RKO (cell line): ENCODE measurements around the gene HSF2BP.
A peak's percentile ranks its signal among the peaks of the same experiment; 100 is the strongest.
"Not testable (repeated sequence)": the region's sequence is repeated elsewhere in the genome, so short reads cannot be mapped to it uniquely, and the experiment has no call there.

ENCODE experiments used
- DNase-seq: peaks from one replicate; pipeline ENCODE4 v3.0.0-alpha.2; 2016; ENCODE audit warnings: low spot score

HSF2BP gene

GRCh38 chr21:43659136-43660000 lies at the start of gene HSF2BP, which contains the start of gene RRP1B:
HSF2BP (minus strand) TSS chr21:43659488; CDS start chr21:43658096, 1,392 bp downstream.
RRP1B (plus strand) TSS chr21:43659560; CDS start chr21:43659665, 105 bp downstream.
- DNase-seq: peak; percentile 85

GRCh38 chr21:43708745-43709381 lies 49.6 kb upstream of the HSF2BP start:
- DNase-seq: no peak

- no peak for DNase-seq
These were observed 48.2 kb upstream of the HSF2BP start for GRCh38 chr21:43707462-43707861.

GRCh38 chr21:43703035-43703880 lies 44.0 kb upstream of the HSF2BP start:
- DNase-seq: no peak

- no peak for DNase-seq
These were observed 43.4 kb upstream of the HSF2BP start for GRCh38 chr21:43702785-43703034.

- DNase-seq: no peak
These were observed 42.9 kb upstream of the HSF2BP start for GRCh38 chr21:43701936-43702784.

- DNase-seq: no peak
These were observed 40.8 kb upstream of the HSF2BP start for GRCh38 chr21:43699933-43700599.

- not testable (repeated sequence) for DNase-seq
These were observed 40.1 kb upstream of the HSF2BP start for GRCh38 chr21:43699492-43699777.

- no peak for DNase-seq
These were observed 38.7 kb upstream of the HSF2BP start for GRCh38 chr21:43697758-43698643.

- DNase-seq: no peak
These were observed 36.9 kb upstream of the HSF2BP start for GRCh38 chr21:43696214-43696613.

GRCh38 chr21:43694437-43695079 lies 35.3 kb upstream of the HSF2BP start:
- DNase-seq: no peak

- no peak for DNase-seq
These were observed 34.7 kb upstream of the HSF2BP start for GRCh38 chr21:43693981-43694380.

- DNase-seq: no peak
These were observed 33.7 kb upstream of the HSF2BP start for GRCh38 chr21:43692949-43693348.

- DNase-seq: no peak
These were observed 32.5 kb upstream of the HSF2BP start for GRCh38 chr21:43691801-43692200.

- no peak for DNase-seq
These were observed 32.0 kb upstream of the HSF2BP start for GRCh38 chr21:43691086-43691795.

- DNase-seq: no peak
These were observed 31.1 kb upstream of the HSF2BP start for GRCh38 chr21:43690346-43690745.

- no peak for DNase-seq
These were observed 30.5 kb upstream of the HSF2BP start for GRCh38 chr21:43689556-43690337.

GRCh38 chr21:43688906-43689305 lies 29.6 kb upstream of the HSF2BP start:
- no peak for DNase-seq
